HG03060 (cell line): Measurements from ENCODE around the gene CDC42BPG.

Experiments
- ATAC-seq: cut with Tn5 transposase; IDR thresholded peaks from one replicate; pipeline ENCODE4 v1.9.1; 2021; ENCODE audit warnings: low read depth, moderate number of reproducible peaks; ENCODE audit not compliant: unreplicated experiment

The CDC42BPG gene, protein sequence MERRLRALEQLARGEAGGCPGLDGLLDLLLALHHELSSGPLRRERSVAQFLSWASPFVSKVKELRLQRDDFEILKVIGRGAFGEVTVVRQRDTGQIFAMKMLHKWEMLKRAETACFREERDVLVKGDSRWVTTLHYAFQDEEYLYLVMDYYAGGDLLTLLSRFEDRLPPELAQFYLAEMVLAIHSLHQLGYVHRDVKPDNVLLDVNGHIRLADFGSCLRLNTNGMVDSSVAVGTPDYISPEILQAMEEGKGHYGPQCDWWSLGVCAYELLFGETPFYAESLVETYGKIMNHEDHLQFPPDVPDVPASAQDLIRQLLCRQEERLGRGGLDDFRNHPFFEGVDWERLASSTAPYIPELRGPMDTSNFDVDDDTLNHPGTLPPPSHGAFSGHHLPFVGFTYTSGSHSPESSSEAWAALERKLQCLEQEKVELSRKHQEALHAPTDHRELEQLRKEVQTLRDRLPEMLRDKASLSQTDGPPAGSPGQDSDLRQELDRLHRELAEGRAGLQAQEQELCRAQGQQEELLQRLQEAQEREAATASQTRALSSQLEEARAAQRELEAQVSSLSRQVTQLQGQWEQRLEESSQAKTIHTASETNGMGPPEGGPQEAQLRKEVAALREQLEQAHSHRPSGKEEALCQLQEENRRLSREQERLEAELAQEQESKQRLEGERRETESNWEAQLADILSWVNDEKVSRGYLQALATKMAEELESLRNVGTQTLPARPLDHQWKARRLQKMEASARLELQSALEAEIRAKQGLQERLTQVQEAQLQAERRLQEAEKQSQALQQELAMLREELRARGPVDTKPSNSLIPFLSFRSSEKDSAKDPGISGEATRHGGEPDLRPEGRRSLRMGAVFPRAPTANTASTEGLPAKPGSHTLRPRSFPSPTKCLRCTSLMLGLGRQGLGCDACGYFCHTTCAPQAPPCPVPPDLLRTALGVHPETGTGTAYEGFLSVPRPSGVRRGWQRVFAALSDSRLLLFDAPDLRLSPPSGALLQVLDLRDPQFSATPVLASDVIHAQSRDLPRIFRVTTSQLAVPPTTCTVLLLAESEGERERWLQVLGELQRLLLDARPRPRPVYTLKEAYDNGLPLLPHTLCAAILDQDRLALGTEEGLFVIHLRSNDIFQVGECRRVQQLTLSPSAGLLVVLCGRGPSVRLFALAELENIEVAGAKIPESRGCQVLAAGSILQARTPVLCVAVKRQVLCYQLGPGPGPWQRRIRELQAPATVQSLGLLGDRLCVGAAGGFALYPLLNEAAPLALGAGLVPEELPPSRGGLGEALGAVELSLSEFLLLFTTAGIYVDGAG (N-terminal part only)

DNA sequence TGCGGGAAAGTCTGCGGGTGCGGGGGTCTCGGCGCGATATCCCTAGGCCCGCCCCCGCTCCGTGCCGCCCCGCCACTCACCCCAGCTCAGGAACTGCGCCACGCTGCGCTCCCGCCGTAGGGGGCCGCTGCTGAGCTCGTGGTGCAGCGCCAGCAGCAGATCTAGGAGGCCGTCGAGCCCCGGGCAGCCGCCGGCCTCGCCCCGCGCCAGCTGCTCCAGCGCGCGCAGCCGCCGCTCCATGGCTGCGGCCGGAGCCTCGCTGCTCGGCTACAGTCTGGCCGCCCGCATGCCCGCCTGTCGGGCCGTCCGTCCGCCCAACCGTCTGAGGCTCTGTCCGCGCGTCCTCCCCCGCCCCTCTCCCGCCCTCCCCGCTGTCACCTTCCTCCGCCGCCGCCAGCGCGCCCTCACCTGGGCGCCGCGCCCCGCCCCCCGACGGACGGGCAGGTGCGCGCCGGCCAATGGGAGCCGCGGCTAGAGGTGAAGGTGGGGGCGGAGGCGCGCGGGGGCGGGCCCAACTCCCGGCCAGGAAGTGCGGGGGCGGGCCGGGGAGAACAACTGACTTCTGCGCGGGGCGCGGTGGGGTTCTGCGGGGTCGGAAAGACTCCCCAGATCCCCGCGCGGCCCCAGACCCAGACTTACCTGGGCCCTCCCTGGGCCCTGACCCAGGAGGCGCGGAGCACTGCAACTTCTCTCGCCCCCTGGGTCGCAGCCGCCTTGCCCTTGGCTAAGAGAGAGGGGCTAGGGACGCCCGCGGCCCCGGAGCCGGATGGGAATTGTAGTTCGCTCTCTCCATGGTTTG lies at the start of gene CDC42BPG:
TSS of gene CDC42BPG (minus strand) at position 324 of the 799 bp plus-strand sequence. CDS start at position 240, 84 bp downstream.
- ATAC-seq, result no peak

DNA sequence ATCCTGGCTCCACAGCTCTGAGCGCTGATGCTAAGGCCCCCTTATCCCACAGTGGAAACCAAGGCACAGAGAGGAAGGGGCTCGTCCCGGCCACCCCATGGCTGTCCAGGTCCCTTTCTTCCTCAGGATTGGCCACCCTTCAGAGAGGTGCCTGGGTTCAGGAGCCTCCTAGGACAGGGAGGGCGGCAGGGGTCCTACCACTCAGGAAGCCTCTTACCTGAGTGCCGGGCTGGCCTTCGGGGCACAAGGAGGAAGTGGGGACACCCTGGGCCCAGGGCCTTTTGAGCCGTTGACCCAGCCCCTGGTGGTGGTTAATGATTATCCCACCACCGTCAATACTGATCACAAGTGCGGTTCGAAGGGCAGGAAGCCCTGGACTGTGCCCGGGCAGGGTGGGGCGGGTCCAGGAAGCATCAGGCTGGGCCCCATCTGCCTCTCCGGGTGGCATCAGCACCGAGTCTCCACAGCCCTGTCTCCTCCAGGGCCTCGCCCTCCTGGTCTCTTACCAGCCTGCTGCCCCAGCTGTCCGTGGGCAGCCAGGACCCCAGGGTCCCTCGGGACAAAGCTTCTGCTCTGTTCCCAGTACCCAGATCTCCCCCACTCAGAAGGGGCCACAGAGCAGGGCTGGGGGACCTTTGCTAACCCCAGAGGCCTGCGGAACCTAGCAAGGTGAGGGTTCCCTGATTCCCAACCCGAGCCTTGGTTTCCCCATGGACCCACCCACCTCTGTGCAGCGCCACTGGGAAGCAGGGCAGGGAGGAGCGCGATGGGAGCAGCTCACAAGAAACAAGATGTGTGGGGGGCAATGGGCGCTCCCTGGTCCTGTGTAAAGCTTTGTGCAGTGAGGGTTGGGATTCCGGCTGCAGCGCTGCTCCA lies 49.0 kb upstream of the CDC42BPG start:
- ATAC-seq, result no peak

DNA sequence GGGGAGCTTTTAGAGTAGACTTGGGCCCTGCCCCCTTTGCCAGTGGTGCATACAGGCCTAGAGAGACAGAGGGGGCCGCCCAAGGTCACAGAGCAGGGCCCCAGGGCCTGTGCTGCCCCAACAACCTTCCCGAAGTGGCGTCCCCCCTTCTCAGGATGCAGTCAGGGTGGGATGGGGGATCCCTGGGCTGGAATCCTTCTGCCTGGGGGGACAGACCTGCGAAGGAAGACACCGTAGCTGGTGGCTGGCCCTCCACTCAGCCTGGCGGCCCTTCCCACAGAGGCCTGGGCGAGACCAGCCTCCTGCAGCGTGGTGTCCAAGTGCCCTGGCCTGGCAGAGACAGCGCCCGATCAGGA lies 48.4 kb upstream of the CDC42BPG start:
- ATAC-seq, result no peak

DNA sequence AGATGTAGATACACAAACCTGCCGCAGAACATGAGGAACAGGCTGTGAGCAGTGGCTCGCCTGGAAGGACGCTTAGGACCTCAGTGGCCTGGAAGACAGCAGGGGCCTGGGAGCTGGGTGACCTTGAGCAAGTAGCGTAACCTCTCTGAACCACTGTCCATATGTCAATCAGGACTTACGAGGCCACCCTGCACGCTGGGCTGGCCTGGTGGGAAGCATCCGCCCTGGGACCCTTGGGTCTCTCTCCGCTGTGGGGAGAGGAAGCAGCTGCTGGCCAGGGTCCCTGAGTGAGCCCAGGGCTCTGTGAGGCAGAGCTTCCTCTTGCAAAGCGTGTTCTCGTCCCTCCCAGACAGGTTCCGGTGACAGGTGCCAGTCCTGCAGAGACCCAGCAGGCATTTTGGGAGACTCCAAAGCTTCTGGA lies 48.0 kb upstream of the CDC42BPG start:
- ATAC-seq, result no peak

- ATAC-seq, result no peak
Observed at GRCh38 chr11:64891880-64892279, 47.4 kb upstream of the CDC42BPG start.

- no peak for ATAC-seq
Observed at GRCh38 chr11:64891215-64891848, 46.9 kb upstream of the CDC42BPG start.

GRCh38 chr11:64890522-64890939 lies 46.1 kb upstream of the CDC42BPG start:
- no peak for ATAC-seq

GRCh38 chr11:64888729-64889511 lies 44.5 kb upstream of the CDC42BPG start:
- no peak for ATAC-seq

DNA sequence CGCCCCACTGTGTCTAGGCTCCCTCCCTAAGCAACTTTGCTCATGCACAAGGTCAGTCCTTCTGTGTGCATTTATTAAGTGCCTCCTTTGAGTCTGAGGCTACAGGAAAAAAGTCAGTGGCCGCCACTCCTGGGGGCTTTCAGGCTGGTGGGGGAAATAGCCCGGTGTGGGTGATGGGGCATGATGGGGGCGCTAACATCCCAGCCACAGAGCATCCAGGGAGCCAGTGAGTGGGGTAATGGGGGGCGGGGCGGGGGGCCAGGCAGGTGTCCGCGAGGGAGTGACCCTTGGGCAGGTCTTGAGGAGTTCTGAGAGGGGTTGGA lies 43.9 kb upstream of the CDC42BPG start:
- no peak for ATAC-seq

GRCh38 chr11:64887757-64888405 lies 43.4 kb upstream of the CDC42BPG start:
- ATAC-seq, result no peak

GRCh38 chr11:64887234-64887756 lies 42.8 kb upstream of the CDC42BPG start:
- no peak for ATAC-seq

DNA sequence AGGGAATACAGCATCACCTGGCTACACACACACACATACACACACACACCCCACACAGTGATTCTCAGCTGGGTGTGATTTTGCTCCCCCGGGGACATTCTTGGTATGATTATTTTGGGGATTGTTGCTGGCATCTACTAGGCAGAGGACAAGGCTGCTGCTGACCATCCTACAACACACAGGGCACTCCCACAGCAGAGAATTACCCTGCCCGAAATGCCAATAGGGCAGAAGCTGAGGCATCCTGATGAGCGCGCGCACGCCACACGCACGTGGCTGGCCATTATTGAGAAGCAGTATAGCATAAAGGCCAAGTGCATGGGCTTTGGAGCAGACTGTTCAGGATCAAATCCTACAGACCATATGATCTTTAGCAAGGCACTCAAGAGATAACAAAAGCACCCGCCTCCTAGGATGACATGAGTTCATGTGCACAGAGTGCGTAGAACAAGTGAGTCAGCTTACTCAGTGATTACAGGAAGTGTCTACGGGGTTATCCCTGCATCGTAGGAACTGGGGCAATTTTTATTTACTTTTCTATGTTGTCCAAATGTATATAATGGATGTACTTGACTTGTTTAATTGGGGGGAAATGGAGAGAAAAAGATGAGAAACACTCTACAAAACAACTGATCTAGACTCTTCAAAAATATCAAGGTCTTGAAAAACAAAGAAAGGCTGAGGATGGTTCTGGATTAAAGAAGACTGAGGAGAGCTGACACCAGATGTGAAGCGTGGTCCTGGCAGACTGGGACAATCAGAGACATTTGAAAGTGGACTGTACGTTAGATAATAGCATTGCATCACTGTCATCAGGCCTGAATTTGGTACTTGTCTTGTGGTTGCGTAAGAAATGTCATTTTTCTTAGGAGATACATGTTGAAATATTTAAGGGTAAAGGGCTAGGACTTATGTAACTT lies 41.2 kb upstream of the CDC42BPG start:
- no peak for ATAC-seq

DNA sequence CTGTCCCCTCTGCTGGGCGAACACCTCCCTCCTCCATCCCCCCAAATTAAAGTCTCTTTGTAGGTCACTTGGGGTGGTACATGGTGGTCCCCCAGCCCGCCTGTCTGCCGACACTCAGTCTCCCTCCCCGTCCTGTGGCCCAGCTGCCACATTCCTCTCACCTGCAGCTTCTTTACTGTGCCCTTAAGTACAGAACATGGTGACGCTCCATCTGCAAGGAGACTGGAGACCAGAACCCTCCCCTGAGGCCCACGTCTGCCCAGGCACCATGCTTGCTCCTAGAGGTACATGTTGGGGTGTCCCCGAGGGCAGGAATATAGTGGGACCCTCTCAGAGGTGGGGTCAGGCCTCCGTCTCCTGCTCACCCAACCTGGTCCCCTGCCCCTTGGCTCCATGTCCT lies 39.6 kb upstream of the CDC42BPG start:
- ATAC-seq, result no peak

- no peak for ATAC-seq
Observed at GRCh38 chr11:64883575-64883974, 39.1 kb upstream of the CDC42BPG start.

- no peak for ATAC-seq
Observed at GRCh38 chr11:64882243-64882642, 37.8 kb upstream of the CDC42BPG start.

GRCh38 chr11:64881476-64881875 lies 37.0 kb upstream of the CDC42BPG start:
- no peak for ATAC-seq
